HG03175 (cell line): ENCODE measurements around the gene C17orf78.
"Not testable (repeated sequence)": the region's sequence is repeated elsewhere in the genome, so short reads cannot be mapped to it uniquely, and the experiment has no call there.

Experiments
- ATAC-seq: cut with Tn5 transposase; IDR thresholded peaks from one replicate; pipeline ENCODE4 v1.9.1; 2021; ENCODE audit warnings: mild to moderate bottlenecking, moderate library complexity; ENCODE audit not compliant: unreplicated experiment

Gene C17orf78

GRCh38 chr17:37430051-37430627 lies 54.4 kb downstream of the C17orf78 start:
- no peak for ATAC-seq

GRCh38 chr17:37432671-37433070 lies 56.9 kb downstream of the C17orf78 start:
- no peak for ATAC-seq

DNA sequence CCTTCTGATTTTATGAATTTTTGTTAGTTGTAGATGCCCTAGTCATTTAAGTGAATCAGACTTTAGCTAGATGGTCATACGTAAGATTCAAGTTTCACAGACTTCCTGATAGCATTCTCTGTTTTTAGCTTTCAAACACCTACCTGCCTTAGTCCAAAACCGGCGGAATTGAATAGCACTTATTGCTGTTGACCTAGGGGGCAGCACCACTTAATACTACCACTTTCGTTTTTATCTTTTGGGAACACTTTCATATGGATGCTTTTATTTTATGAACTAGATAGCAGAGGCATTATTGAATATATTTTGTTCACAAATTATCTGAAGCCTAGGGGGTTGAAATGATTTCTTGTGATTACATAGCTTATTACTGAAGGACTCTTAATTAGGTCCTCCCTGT lies 62.4 kb downstream of the C17orf78 start:
- no peak for ATAC-seq

DNA sequence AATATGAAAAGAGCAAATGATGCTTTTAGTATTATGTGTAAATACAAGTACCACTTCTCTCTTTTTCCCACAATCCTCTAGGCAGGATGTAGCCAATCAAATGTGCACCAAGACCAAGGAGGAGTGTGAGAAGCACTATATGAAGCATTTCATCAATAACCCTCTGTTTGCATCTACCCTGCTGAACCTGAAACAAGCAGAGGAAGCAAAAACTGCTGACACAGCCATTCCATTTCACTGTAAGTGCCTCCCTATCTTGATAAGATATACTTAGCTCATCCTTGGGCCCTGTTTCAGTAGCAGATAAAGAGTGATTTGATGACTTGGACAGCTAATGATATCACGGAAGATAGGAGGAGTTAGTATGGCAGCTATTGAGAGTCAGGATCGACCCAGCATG lies 64.6 kb downstream of the C17orf78 start:
- no peak for ATAC-seq

GRCh38 chr17:37441369-37442014 lies 65.7 kb downstream of the C17orf78 start:
- ATAC-seq, result not testable (repeated sequence)
